Cardiac fibroblast (primary cell): ENCODE data around the gene TANGO2.

ENCODE experiments used
- DNase-seq, 2 donors: peaks; one replicate each; pipeline versions ENCODE4 v3.0.0 to v3.0.0-alpha.2; 2010; ENCODE audit warnings: low read depth in 2 of 2
- H3K4me3 ChIP-seq, 2 donors: replicated peaks in 1 of 2; 1 replicate in 1 of 2; 2 replicates in 1 of 2; pipeline ENCODE4 v1.5.1; 2011; ENCODE audit warnings: low read depth in 2 of 2, low read length in 2 of 2, mild to moderate bottlenecking in 2 of 2, moderate library complexity in 1 of 2
- TF ChIP-seq, protein P1 (sequence below): IDR thresholded peaks from one replicate; pipeline ENCODE4 v1.5.1; 2011; ENCODE audit warnings: low read depth, mild to moderate bottlenecking, low read length, inconsistent platforms

Gene TANGO2

DNA sequence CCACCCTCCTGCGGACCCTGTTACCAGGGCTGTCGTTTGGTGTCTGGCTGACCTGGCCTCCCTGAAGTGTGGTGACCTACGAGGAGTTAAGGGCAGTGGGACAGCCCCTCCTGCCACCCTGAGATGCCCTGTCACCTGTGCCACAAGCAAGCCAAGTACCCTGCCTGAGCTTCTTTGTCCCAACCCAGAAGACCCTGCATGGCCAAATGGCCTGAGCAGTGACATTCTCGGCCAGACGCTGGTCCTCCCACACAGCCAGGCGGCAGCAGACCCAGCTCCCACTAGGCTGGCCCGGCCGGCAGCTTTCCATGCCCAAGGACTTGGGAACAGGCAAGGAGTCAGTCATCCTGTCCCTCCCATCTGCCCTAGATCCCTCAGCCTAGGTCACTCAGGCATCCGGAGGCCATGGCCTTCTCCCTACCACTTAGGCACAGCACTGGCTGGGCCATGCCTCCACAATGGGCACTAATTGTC lies 11.9 kb upstream of the TANGO2 start:
- no peak for DNase-seq
- H3K4me3 ChIP-seq: no peak overlapping the region
- TF ChIP-seq, protein P1, sequence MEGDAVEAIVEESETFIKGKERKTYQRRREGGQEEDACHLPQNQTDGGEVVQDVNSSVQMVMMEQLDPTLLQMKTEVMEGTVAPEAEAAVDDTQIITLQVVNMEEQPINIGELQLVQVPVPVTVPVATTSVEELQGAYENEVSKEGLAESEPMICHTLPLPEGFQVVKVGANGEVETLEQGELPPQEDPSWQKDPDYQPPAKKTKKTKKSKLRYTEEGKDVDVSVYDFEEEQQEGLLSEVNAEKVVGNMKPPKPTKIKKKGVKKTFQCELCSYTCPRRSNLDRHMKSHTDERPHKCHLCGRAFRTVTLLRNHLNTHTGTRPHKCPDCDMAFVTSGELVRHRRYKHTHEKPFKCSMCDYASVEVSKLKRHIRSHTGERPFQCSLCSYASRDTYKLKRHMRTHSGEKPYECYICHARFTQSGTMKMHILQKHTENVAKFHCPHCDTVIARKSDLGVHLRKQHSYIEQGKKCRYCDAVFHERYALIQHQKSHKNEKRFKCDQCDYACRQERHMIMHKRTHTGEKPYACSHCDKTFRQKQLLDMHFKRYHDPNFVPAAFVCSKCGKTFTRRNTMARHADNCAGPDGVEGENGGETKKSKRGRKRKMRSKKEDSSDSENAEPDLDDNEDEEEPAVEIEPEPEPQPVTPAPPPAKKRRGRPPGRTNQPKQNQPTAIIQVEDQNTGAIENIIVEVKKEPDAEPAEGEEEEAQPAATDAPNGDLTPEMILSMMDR: no peak

DNA sequence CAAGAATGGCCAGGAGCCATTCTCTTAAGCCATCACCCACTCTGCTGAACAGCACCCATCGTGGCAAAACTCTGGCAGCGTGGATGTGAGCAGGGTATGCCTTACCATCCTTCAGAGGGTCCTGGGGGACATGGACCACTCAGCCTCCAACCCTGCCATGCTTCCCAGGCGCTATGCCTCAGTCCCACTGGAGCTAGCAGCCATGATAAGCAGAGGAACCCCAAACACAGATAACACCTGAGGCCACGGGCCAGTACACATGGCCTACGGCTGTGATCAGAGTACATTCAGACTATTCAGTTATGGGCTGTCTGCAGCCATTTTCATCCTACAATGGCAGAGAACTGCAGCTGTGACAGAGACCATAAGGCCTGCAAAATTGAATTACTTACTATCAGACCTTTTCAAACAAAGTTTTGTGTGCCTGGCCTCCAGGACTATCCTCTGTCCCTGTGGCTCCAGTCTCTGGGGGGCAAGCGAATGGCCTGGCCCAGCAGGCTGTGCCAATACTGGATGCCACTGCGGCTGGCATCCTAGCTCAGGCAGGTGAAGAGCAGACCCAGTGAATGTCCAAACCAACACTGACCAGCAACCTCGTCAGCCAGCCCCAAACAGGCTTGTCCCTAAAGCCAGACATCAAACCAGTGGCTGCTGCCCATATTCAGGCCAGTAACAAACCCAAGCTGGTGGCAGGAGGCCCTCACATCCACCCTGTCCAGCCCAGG lies 11.2 kb upstream of the TANGO2 start:
- no peak for DNase-seq
- TF ChIP-seq, protein P1: no peak
- no peak overlapping the region for H3K4me3 ChIP-seq

DNA sequence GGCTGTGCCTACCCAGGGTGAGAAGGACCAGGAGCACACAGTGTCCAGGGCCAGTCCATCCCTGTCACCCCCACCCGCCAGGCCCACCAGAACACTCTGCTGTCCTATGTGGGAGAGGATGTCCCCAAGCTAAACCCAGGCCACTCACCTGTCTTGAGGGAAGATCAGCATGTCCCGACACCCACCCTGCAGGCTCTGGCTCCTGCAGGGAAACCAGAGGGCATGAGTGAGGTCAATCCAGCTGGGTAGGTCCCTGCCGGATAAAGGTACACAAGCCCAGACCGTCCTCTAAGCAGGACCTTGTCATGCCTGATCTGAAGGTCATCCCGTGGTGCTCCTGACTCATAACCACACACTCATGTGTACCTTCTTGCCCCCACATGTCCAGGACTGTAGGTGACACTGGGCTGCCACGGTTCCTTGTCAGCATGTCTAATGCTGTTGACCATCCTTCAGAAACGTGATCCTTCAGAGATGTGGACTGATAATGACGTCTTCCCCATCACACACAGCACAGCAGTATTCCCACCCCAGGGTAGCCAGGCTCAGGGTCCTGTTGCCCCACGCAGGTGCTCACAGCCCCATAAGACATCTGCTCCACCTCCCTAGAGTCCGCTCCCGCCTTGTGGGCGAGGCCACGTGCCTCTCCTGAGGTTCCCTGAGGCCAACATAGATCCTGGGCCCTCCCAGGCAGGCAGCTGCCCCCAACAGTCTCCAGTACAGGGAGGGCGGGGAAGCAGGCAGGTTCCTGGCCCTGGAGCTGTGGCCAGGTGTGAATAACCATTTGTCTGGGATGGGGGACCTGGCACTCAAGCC lies 10.4 kb upstream of the TANGO2 start:
- no peak overlapping the region for H3K4me3 ChIP-seq
- no peak for DNase-seq
- TF ChIP-seq, protein P1: no peak

DNA sequence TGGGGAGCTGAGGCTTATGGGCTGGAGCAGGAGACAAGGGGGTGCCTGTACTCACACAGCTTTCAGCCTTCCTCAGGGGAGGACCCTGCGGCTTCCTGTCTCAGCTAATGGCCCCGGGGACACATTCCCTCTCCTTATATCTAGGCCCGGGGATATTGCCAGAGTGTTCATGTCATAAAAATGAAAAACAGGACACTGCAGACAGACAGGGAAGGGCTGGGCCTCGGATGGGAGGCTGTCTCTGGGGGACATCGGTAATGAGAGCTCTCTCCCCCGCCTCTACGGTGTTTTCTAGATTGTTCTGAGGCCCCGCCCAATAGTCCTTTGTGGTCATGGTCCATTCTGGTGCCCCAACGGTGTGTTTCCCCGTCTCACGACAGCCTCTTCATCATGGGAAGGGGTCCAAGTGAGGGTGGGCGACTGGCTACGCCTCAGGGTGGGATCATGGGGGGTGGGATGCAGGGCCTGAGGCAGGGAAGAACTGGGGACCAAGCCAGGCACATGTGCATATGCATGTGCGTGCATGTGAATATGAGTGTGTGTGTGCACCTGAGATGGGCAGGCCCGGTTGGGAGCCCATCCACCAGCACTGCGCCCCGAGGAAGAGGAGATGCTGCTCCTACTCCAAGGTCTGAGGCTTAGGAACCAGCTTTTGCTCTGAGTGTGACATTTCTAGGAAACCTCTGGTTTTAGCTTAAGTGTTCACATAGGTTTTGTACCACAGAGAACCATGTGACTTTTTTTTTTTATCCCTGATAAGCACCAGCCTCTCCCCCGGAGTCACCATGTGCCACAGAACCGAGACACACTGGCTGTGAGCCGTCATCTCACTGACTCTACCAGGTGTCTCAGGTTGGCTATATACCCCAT lies 9.6 kb upstream of the TANGO2 start:
- H3K4me3 ChIP-seq: no peak overlapping the region
- no peak for DNase-seq
- TF ChIP-seq, protein P1: no peak

DNA sequence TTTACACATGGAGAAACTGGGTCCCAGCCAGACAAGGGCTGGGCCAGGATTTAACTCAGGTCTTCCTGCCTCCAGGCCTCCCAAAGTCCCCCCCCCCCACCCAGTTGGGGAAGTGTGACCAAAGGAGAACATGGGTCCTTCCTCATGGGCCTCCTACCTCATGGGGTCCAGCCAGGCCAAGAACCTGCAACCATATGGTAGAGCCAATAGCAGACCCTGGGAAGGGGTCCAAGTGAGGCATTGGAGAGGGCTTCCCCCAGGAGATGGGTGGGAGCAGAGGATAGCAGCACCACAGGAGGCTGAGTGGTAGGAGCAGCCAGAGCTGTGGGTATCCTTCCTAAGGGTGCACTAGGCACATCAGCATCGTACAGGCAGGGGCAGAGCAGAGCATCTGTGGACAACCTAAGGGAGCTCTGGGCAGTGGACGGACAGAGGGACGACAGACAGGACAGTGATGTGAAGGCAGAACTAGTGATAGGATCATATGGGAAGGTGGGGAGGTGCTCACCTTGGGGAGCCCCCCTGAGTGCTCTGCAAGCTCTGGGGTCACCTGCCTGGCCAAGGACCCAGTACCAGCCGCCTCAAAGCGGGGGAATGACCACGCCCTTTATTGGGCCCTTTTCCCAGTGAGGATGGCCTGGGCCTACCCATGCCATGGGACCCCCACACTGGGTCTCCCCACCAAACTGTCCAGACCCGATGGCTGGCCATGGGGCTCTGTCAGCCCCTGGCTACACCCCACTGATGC lies 8.7 kb upstream of the TANGO2 start:
- TF ChIP-seq, protein P1: no peak

DNA sequence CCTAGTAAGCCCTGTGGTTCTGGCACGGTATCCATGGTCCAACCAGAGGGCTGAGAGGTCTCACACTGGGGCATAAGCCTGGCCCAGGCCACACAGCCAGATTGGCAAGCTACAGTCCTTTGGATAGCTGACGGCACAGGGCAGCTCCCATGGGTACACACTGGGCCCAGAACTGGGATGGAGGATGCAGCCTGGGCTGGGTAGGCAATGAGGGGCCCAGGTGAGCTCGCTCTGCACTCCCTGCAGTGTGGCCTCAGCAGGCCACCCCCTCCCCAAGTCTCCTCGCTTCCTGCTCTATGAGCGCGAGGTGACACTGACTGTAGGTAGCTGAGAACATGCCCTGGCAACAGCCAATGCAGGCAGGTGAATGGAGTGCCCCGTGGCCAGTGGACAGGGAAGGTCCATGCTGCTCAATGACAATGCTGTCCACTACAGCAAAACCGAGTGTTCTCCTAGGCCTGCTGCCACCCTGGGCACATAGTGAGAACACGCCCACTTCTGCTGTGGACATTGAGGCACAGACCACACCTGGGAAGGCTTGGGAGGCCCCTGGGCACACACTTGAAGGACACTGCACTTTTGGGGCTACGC lies 8.1 kb upstream of the TANGO2 start:
- no peak for DNase-seq
- H3K4me3 ChIP-seq: no peak overlapping the region
- TF ChIP-seq, protein P1: no peak

More for the DNA sequence above, 8.7 kb upstream of the TANGO2 start:
- H3K4me3 ChIP-seq: no peak overlapping the region
- no peak for DNase-seq
